Ishikawa (cell line): Measurements from ENCODE around the gene TMIE.

ENCODE experiments used
- EP300 ChIP-seq: IDR thresholded peaks from 2 replicates; pipeline ENCODE4 v1.6.1; 2012; ENCODE audit warnings: borderline replicate concordance
- TEAD4 ChIP-seq: IDR thresholded peaks from 2 replicates; pipeline ENCODE4 v1.6.1; 2012

GRCh38 chr3:46719044-46719565 lies 17.9 kb downstream of the TMIE start:
- no peak for TF ChIP-seq TEAD4
- no peak for TF ChIP-seq EP300
